ENCODE measurements around the gene IL31RA.

IL31RA gene

DNA sequence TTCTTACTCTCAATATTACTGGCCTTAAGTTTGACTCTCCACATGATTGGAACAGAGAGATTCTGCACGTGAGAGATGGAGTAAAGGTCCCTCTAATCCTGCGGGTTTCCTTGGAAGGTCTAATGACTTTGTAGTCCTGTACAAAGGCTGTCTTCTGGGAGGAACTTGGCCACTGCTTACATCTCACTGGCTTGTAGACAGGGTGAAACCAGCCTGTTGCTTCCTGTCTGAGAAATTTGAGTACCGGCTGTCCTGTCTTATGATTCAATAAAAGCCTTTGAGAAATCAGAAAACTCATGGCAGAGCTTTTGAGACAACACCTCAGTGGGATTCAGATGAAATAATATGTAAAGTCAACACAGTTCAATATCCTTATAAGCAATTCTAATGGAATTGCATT lies 43.0 kb downstream of the IL31RA start:
- H4K8ac ChIP-seq (ENCODE audit: low read depth, low read length), result no peak overlapping the region
- H3K4me3 ChIP-seq (ENCODE audit: low read length in 2 of 2), result no peak overlapping the region
- H3K36me3 ChIP-seq (replicated peaks in 1 of 2; ENCODE audit: control insufficient read depth in 2 of 2, insufficient read depth in 2 of 2, low read length in 2 of 2), result no peaks in the 10 kb centered on the region
- H2AFZ ChIP-seq (ENCODE audit: low read length), result no peak overlapping the region
- H3K79me1 ChIP-seq (ENCODE audit: low read depth, low read length), result no peaks in the 10 kb centered on the region
- H3K27me3 ChIP-seq (ENCODE audit: control insufficient read depth in 3 of 3, insufficient read depth in 3 of 3, low read depth in 1 of 3, low read length in 3 of 3), result no peaks in the 10 kb centered on the region
- H3K4me1 ChIP-seq (ENCODE audit: control insufficient read depth in 2 of 2, insufficient read depth in 1 of 2, low read depth in 1 of 2, low read length in 2 of 2), result peaks cover 0 to 2% of the 10 kb centered on the region in 2 donors
- no peak overlapping the region for H3K4ac ChIP-seq (ENCODE audit: low read length)
- no peak overlapping the region for H4K91ac ChIP-seq (ENCODE audit: low read depth, low read length, poor library complexity)
- no peak overlapping the region for H3K4me2 ChIP-seq (ENCODE audit: insufficient read depth, low read length, poor library complexity, severe bottlenecking)
- H3K23ac ChIP-seq (ENCODE audit: low read depth, low read length, poor library complexity), result no peak overlapping the region
- no peak overlapping the region for H3K14ac ChIP-seq (ENCODE audit: low read length)
- no peak overlapping the region for H2BK5ac ChIP-seq (ENCODE audit: low read length)
- DNase-seq (ENCODE audit: low spot score), result no peak
- no peak overlapping the region for H3K9ac ChIP-seq (ENCODE audit: low read depth, low read length, poor library complexity)
- no peak overlapping the region for H2AK5ac ChIP-seq (ENCODE audit: low read depth, low read length)
- H3K18ac ChIP-seq (ENCODE audit: low read length), result no peak overlapping the region
- no CpG with 5 or more reads among the region's 3 CpGs for WGBS, 2 donors (ENCODE audit: extremely low coverage in 2 of 2, insufficient read length in 2 of 2, insufficient replicate concordance in 1 of 2)
- no peak overlapping the region for H2BK120ac ChIP-seq (ENCODE audit: low read depth, low read length)
- H2BK12ac ChIP-seq (ENCODE audit: low read length), result no peak overlapping the region
- no peak overlapping the region for H2BK15ac ChIP-seq (ENCODE audit: low read length)
- H3K9me3 ChIP-seq (replicated peaks in 1 of 2; ENCODE audit: control insufficient read depth in 2 of 2, insufficient read depth in 1 of 2, low read depth in 1 of 2, low read length in 2 of 2), result no peaks in the 10 kb centered on the region
- H3K27ac ChIP-seq (replicated peaks; ENCODE audit: low read length), result no peak overlapping the region

GRCh38 chr5:55895346-55895745 lies 44.2 kb downstream of the IL31RA start:
- no peak overlapping the region for H2BK12ac ChIP-seq (ENCODE audit: low read length)
- H3K4me3 ChIP-seq (ENCODE audit: low read length in 2 of 2), result no peak overlapping the region
- no peak overlapping the region for H4K8ac ChIP-seq (ENCODE audit: low read depth, low read length)
- H3K4me2 ChIP-seq (ENCODE audit: insufficient read depth, low read length, poor library complexity, severe bottlenecking), result no peak overlapping the region
- H3K14ac ChIP-seq (ENCODE audit: low read length), result no peak overlapping the region
- no peaks in the 10 kb centered on the region for H3K27me3 ChIP-seq (ENCODE audit: control insufficient read depth in 3 of 3, insufficient read depth in 3 of 3, low read depth in 1 of 3, low read length in 3 of 3)
- peaks cover 0 to 2% of the 10 kb centered on the region in 2 donors for H3K4me1 ChIP-seq (ENCODE audit: control insufficient read depth in 2 of 2, insufficient read depth in 1 of 2, low read depth in 1 of 2, low read length in 2 of 2)
- no peak for DNase-seq (ENCODE audit: low spot score)
- no peak overlapping the region for H3K4ac ChIP-seq (ENCODE audit: low read length)
- H4K91ac ChIP-seq (ENCODE audit: low read depth, low read length, poor library complexity), result no peak overlapping the region
- no peak overlapping the region for H2AFZ ChIP-seq (ENCODE audit: low read length)
- H3K36me3 ChIP-seq (replicated peaks in 1 of 2; ENCODE audit: control insufficient read depth in 2 of 2, insufficient read depth in 2 of 2, low read length in 2 of 2), result no peaks in the 10 kb centered on the region
- H3K27ac ChIP-seq (replicated peaks; ENCODE audit: low read length), result no peak overlapping the region
- no peak overlapping the region for H2BK120ac ChIP-seq (ENCODE audit: low read depth, low read length)
- no peaks in the 10 kb centered on the region for H3K9me3 ChIP-seq (replicated peaks in 1 of 2; ENCODE audit: control insufficient read depth in 2 of 2, insufficient read depth in 1 of 2, low read depth in 1 of 2, low read length in 2 of 2)
- H2BK5ac ChIP-seq (ENCODE audit: low read length), result no peak overlapping the region
- no peak overlapping the region for H3K9ac ChIP-seq (ENCODE audit: low read depth, low read length, poor library complexity)
- H3K23ac ChIP-seq (ENCODE audit: low read depth, low read length, poor library complexity), result no peak overlapping the region
- H2BK15ac ChIP-seq (ENCODE audit: low read length), result no peak overlapping the region
- H2AK5ac ChIP-seq (ENCODE audit: low read depth, low read length), result no peak overlapping the region
- no peaks in the 10 kb centered on the region for H3K79me1 ChIP-seq (ENCODE audit: low read depth, low read length)
- no peak overlapping the region for H3K18ac ChIP-seq (ENCODE audit: low read length)
- WGBS, 2 donors (ENCODE audit: extremely low coverage in 2 of 2, insufficient read length in 2 of 2, insufficient replicate concordance in 1 of 2), result no CpG with 5 or more reads among the region's 3 CpGs

GRCh38 chr5:55896238-55896637 lies 45.1 kb downstream of the IL31RA start:
- no CpG with 5 or more reads among the region's 2 CpGs for WGBS, 2 donors (ENCODE audit: extremely low coverage in 2 of 2, insufficient read length in 2 of 2, insufficient replicate concordance in 1 of 2)
- no peak overlapping the region for H3K23ac ChIP-seq (ENCODE audit: low read depth, low read length, poor library complexity)

GRCh38 chr5:55896663-55897062 lies 45.5 kb downstream of the IL31RA start:
- Histone ChIP-seq H3K4ac (ENCODE audit: low read length) (no peak overlapping the region), H4K8ac (ENCODE audit: low read depth, low read length) (no peak overlapping the region), H3K9me3 (replicated peaks in 1 of 2; ENCODE audit: control insufficient read depth in 2 of 2, insufficient read depth in 1 of 2, low read depth in 1 of 2, low read length in 2 of 2) (no peaks in the 10 kb centered on the region), H3K18ac (ENCODE audit: low read length) (no peak overlapping the region), H3K79me1 (ENCODE audit: low read depth, low read length) (no peaks in the 10 kb centered on the region), H3K23ac (ENCODE audit: low read depth, low read length, poor library complexity) (no peak overlapping the region), H4K91ac (ENCODE audit: low read depth, low read length, poor library complexity) (no peak overlapping the region), H3K4me1 (ENCODE audit: control insufficient read depth in 2 of 2, insufficient read depth in 1 of 2, low read depth in 1 of 2, low read length in 2 of 2) (peaks cover 0 to 2% of the 10 kb centered on the region in 2 donors), H3K27ac (replicated peaks; ENCODE audit: low read length) (no peak overlapping the region), H2BK12ac (ENCODE audit: low read length) (no peak overlapping the region), H2BK120ac (ENCODE audit: low read depth, low read length) (no peak overlapping the region), H3K4me2 (ENCODE audit: insufficient read depth, low read length, poor library complexity, severe bottlenecking) (no peak overlapping the region), H3K9ac (ENCODE audit: low read depth, low read length, poor library complexity) (no peak overlapping the region), H2BK15ac (ENCODE audit: low read length) (no peak overlapping the region), H2AK5ac (ENCODE audit: low read depth, low read length) (no peak overlapping the region), H2BK5ac (ENCODE audit: low read length) (no peak overlapping the region), H3K4me3 (ENCODE audit: low read length in 2 of 2) (no peak overlapping the region), H3K36me3 (replicated peaks in 1 of 2; ENCODE audit: control insufficient read depth in 2 of 2, insufficient read depth in 2 of 2, low read length in 2 of 2) (no peaks in the 10 kb centered on the region), H3K27me3 (ENCODE audit: control insufficient read depth in 3 of 3, insufficient read depth in 3 of 3, low read depth in 1 of 3, low read length in 3 of 3) (no peaks in the 10 kb centered on the region), H3K14ac (ENCODE audit: low read length) (no peak overlapping the region), H2AFZ (ENCODE audit: low read length) (no peak overlapping the region)
- DNase-seq (ENCODE audit: low spot score), result no peak
- WGBS, 2 donors (ENCODE audit: extremely low coverage in 2 of 2, insufficient read length in 2 of 2, insufficient replicate concordance in 1 of 2), result no CpG with 5 or more reads among the region's 2 CpGs

More at GRCh38 chr5:55896238-55896637, 45.1 kb downstream of the IL31RA start:
- Histone ChIP-seq H2BK120ac (ENCODE audit: low read depth, low read length) (no peak overlapping the region), H3K4me3 (ENCODE audit: low read length in 2 of 2) (no peak overlapping the region), H2BK15ac (ENCODE audit: low read length) (no peak overlapping the region), H2BK5ac (ENCODE audit: low read length) (no peak overlapping the region), H3K4ac (ENCODE audit: low read length) (no peak overlapping the region), H4K8ac (ENCODE audit: low read depth, low read length) (no peak overlapping the region), H2AK5ac (ENCODE audit: low read depth, low read length) (no peak overlapping the region), H3K36me3 (replicated peaks in 1 of 2; ENCODE audit: control insufficient read depth in 2 of 2, insufficient read depth in 2 of 2, low read length in 2 of 2) (no peaks in the 10 kb centered on the region), H3K27ac (replicated peaks; ENCODE audit: low read length) (no peak overlapping the region), H3K9me3 (replicated peaks in 1 of 2; ENCODE audit: control insufficient read depth in 2 of 2, insufficient read depth in 1 of 2, low read depth in 1 of 2, low read length in 2 of 2) (no peaks in the 10 kb centered on the region), H3K9ac (ENCODE audit: low read depth, low read length, poor library complexity) (no peak overlapping the region), H3K4me2 (ENCODE audit: insufficient read depth, low read length, poor library complexity, severe bottlenecking) (no peak overlapping the region), H2BK12ac (ENCODE audit: low read length) (no peak overlapping the region), H3K79me1 (ENCODE audit: low read depth, low read length) (no peaks in the 10 kb centered on the region), H2AFZ (ENCODE audit: low read length) (no peak overlapping the region), H3K14ac (ENCODE audit: low read length) (no peak overlapping the region), H3K18ac (ENCODE audit: low read length) (no peak overlapping the region), H3K4me1 (ENCODE audit: control insufficient read depth in 2 of 2, insufficient read depth in 1 of 2, low read depth in 1 of 2, low read length in 2 of 2) (peaks cover 0 to 2% of the 10 kb centered on the region in 2 donors), H4K91ac (ENCODE audit: low read depth, low read length, poor library complexity) (no peak overlapping the region), H3K27me3 (ENCODE audit: control insufficient read depth in 3 of 3, insufficient read depth in 3 of 3, low read depth in 1 of 3, low read length in 3 of 3) (no peaks in the 10 kb centered on the region)
- no peak for DNase-seq (ENCODE audit: low spot score)

Data from neuronal stem cell (in vitro differentiated cells).